Activated gamma-delta T cell treated with Interleukin-2 at 50 U/mL for 16 hours (primary cell): ENCODE data around the gene MYO1G.
A peak's percentile ranks its signal among the peaks of the same experiment; 100 is the strongest.
"Not testable (repeated sequence)": the region's sequence is repeated elsewhere in the genome, so short reads cannot be mapped to it uniquely, and the experiment has no call there.

Source experiments
- DNase-seq: peaks from one replicate; pipeline ENCODE4 v3.0.0-alpha.2; 2020

MYO1G gene

DNA sequence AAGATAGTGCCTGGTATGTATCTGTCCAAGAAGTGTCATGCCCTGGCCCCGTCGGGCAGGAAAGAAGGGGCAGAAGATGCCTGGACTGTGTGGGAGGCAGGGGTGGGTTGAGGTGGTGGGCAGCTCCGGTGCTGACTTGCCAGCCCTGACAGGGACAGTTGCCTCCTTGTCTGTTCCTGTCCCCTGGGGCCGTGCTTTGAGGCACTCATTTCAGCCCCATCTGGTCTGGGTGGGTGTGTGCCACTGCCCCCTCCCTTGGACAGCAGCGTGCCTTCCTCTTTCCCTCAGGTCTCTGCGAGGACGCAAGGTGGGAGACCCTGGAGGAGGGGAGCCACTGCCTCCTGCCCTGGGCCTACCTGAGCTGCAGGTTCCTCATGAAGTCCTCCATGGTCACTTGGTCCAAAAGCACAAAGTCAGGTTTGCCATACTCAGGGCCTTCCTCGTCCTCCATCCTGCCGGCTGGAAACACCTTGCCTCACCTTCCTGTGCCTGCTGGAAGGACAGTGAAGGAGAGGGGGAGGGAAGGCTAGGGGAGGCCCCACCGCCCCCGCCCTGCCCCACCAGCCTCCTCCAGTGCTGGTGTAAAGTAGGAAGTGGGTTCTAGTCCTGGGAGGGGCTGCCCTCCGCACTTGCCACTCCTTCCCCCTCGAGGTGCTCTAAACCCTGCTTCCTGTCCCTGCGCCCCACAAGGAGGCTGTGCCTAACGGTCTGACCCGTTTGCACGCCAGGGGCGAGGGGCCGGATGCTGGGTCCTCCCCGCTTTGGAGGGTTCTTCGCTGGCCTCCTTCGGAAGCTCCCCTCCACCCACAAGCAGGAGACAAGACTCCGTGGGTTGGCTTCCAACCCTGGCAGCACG, at the start of gene MYO1G:
MYO1G (minus strand) TSS at position 505 of the 856 bp plus-strand sequence; CDS start at position 451, 54 bp downstream.
- peak; percentile 91 for DNase-seq

DNA sequence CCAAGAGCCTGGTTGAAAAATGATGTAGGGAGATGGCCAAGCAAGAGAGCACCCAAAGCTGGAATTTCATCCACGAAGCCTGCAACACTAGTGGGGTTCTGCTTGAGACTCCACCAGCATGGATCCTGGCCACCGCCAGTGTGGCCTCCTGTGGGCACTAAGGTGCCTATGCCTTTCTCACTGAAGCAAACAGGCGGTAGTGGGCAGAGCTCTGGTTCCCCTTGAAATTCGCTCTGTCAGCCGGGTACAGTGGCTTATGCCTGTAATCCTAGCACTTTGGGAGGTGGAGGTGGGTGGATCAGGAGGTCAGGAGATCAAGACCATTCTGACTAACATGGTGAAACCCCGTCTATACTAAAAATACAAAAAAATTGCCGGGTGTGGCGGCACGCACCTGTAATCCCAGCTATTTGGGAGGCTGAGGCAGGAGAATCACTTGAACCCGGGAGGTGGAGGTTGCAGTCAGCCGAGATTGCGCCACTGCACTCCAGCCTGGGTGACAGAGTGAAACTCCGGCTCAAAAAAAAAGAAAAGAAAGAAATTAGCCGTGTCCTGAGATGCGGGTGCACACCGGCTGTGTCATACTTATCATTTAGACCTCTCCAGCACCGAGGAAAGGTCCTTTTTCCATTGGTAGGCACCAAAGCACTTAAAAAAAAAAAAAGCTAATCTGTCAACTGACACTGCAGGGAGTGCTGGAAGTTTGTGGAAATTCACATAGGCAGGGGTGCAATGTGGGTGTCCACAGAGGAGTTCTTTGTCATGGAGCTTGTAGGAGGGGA, 49.5 kb upstream of the MYO1G start:
- DNase-seq, result no peak

DNA sequence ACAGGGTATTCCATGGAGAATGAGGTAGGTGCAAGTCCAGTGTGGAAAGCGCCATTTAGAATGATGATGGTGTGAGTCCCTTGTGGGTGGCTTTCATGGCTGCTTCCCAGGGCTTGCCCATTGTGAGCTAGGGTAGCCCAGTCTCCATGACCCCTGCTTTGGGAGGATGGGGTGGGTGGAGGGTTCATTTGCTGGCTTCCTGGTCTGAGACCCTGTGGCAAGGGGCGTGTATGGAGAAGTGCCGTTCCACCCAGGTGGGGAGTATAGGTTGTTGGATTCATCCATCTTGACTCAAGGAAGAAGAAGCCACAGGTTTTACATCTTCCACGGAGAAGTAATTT, 48.9 kb upstream of the MYO1G start:
- DNase-seq, result no peak

DNA sequence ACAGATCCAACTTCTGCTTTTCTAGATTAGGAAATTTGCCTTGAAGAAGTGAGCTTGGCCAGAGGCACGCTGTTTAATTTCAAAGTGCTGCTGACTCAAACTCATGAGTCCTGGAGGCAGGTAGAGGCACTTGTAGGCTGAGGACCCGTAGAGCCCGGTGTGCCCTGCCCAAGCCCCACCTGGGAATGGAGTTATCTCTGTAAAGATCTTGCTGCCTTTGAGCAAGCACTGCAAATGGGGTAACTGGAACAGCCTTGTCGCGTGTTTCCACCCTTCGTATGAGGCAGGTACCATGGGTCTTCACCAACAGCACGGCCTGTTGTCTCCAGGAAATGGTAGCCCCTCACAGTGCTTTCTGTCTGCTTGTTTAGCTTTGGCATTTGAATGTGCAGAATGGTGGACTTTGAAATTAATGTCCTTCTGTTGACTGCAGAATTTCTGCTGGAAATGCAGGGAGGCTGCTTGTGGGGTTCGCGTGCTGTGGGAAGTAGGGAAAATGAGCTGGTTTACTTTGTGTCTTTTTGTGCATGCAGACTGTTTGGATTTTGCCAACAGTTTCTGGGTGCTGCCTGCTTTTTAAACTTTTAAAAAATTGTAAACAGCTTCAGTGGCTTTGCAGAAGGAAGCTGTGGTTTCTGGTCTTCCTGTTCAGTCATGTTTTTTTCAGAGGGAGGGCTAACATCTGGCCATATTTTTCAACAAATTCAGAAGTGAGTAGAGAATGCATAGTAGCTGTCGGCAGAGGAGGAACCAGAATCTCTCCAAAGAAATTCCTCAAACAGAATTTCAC, 48.4 kb upstream of the MYO1G start:
- DNase-seq, result peak; percentile 43

DNA sequence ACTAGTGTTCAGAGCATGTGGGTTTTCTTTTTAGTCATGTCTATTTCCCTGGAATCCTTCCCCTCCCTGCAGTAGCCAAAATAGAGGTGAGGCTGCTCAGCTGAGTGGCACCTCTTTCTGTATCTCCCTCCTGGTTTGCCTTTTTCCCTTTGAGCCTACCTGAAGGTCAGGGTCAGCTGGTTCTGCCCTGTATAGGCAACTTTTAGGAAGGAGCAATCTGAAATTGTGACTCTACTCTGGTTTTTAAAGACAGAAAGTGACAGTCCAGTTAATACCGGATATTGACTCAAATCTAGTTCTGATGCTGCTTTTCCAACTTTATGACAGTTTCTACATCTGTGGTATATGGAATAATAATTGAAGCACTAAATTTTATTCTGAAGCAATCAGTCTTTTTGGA, 47.2 kb upstream of the MYO1G start:
- DNase-seq, result no peak

DNA sequence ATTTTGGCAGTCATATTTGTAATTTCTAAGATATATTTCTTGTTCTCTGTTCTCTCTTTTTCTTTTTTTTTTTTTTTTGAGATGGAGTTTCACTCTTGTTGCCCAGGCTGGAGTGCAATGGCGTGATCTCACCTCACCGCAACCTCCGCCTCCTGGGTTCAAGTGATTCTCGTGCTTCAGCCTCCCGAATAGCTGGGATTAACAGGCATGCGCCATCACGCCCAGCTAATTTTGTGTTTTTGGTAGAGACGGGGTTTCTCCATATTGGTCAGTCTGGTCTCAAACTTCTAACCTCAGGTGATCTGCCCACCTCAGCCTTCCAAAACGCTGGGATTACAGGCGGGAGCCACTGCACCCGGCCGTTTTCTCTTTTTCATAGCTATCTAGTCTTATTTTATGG, 46.7 kb upstream of the MYO1G start:
- not testable (repeated sequence) for DNase-seq

DNA sequence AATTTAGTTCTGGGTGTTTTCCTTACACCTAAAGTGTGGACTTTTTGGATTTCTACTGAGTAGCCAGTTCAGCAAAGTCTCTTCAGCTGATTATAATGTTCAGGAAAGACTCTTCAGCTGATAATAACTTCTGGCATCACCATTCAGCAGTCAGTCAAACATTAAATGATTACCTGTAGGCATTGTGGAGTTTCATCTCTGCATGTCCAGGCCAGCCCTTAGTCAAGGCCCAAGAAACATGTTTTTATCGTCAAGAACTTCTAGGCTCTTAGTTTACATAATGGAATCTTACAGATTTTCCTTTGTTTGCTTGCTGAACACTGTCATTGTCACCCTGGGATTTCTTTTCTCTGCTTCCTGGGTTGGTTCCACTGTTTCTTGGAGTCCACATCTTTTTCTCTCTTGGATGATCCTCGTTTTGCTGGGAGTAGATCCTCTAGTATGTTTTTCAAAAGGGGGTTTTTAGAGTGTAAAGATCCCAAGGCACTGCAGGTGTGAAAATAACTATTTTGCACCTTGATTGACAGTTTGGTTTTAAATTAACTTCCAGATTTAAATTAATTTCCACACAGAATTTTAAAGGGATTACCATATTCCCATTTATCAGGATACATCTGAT, 45.4 kb upstream of the MYO1G start:
- no peak for DNase-seq

DNA sequence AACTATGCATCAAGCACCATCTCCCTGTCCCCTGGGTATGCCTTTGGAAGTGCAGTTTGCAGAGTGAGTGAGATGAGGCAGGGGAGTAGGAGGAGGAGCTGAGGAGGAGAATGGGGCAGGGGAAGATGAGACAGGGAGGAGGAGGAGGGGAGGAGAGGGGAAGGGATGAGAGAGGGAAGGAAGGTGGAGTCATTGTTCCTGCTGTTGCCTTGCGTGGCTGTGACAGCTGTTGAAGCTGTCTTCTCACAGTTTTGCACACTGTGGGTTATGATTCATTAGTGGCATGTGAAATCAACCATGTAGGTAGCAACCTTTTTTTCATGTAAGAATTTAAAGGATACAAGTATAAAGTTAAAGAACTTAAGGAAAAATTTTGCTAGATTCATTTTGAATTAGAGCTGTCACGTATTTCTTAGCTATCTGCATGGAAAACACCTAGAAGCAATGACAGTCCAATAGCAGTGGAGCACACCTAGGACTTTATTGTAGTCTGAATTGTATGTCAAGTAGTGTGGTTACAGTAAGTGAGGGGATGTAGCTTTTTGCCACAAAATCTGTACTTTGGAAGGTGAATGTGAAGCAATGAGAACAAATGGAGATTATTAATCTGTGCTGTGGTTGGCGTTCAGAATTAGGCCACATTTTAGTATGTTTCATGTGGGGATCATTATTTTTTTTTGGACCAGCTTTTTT, 42.9 kb upstream of the MYO1G start:
- DNase-seq, result no peak

DNA sequence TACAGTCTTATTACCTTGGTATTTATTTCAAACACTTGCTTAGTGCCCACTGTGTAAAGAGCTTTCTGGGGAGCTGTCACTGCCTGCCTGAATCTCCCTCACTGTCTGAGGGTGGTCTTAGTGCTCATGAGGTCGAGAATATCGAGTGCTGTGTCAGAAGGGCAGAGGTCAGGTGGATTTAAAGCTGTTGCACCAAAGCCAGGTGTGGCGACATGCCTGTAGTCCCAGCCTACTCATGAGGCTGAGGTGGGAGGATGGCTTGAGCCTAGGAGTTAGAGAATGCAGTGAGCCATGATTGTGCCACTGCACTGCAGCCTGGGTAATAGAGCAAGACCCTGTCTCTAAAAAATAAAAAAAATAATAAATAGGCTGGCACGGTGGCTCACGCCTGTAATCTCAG, 42.1 kb upstream of the MYO1G start:
- DNase-seq, result no peak

DNA sequence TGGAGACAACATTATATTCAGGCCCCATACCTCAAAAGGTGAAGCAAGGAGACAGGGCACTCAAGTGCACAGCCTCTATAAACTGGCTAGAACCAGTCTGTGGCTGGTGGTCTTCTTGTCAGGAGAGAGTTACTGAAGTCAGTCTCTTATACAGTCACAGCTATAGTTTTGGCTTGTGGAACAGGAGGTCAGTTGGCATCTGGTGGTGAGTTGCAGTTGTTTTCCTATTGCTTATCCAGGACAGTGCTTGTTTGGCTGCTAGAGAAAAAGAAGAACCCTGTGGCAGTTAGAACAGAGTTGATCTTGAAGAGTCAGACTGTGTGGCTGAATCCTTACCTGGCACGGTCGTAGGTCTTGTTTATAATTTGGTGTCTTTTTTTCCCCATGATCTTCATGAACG, 38.4 kb upstream of the MYO1G start:
- no peak for DNase-seq

DNA sequence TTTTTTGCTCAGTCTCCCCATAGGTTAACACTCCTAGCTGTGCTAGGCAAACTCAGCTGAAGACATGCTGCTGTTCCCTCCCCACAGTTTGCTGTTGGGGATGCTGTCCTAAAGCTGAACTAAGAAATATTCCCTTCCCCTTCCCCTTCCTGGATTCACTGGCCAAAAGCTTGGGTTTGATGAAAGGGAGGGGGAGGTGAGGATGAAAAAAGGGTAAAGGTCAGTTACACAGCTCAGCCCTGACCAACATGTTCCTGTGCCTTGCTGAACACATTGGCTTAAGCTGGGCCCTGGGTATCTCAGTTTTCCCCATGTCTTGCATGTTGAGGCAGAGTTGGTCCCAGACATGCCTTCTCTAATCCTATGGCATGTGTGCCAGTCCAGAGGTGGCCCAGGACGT, 36.5 kb upstream of the MYO1G start:
- DNase-seq, result no peak

DNA sequence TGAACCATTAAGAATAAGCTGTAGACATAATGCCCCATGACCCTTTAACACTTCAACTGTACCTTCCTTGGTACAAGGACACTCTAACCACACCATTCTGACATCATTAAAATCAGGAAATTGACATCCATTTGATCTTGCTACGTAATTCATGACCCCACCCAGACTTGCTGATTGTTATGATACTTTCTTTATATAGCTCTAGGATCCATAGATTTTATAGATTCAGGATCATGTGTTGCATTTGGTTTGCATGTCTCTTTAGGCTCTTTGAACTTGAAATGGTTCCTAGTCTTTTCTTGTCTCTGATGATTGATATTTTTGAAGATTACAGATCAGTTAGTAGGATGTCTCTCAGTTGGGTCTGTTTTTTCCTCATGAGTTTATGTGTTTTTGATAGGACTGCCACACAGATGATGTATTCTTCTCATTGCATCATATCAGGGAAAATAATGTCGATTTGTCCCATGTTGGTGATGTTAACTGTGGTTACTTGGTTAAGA, 34.7 kb upstream of the MYO1G start:
- DNase-seq, result no peak

DNA sequence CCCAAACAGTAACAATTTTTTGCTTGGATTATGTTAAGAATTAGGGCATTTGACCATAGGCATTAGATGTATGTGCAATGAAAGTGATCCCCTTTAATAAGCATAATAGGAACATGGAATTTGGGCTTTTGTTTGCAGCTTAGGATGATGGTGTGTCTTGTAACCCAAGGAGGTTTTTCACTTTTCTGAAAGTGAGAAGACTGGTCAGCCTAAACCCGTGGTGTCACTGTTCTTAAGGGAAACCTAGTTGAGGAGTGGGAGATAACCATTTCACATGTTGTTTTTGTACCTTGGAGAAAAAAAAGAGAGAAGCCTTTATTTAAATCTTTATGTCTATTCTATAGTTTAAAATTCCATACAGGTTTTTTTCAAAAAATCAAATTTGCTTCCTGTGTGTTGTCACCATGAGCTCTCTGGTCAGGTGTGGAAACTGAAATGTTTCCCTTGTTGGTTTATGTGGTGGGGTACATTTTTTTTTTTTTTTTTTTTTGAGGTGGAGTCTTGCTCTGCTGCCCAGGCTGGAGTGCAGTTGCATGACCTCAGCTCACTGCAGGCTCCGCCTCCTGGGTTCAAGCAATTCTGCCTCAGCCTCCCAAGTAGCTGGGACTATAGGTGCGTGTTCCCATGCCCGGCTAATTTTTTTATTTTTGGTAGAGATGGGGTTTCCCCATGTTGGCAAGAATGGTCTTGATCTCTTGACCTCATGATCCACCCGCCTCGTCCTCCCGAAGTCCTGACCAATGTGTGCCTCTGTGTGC, 28.9 kb upstream of the MYO1G start:
- DNase-seq, result no peak

DNA sequence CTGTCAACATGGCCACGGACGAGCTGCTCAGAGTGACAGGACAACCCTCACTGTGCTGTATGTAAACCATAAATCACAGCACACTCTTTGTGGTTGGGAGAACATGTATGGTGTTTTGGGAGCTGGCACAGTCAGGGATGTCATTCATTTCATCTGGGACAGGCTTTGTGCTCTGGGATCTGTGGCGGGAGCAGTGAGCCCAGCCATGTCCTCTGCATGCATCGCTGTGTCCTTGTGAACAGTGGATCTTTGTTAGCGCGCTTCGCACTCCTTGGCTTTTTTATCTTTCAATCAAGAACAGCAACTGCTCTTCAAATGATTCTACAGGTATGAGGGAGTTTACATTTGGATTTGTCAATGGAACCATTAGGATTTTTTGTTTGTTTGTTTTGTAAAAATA, 28.3 kb upstream of the MYO1G start:
- no peak for DNase-seq

DNA sequence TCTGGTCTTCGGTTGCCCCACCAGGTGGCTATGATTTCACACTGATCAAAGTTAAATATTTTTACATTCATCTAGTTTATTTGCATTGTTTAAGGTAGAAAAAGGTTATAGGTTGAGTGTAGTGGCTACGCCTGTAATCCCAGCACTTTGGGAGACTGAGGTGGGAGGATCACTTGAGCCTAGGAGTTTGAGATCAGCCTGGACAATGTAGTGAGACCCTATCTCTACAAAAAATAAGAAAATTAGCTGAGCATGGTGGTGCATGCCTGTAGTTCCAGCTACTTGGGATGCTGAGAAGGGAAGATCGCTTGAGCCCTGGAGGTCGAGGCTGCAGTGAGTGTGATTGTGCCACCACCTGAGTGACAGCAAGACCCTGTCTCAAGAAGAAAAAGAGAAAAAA, 25.0 kb upstream of the MYO1G start:
- DNase-seq, result no peak

DNA sequence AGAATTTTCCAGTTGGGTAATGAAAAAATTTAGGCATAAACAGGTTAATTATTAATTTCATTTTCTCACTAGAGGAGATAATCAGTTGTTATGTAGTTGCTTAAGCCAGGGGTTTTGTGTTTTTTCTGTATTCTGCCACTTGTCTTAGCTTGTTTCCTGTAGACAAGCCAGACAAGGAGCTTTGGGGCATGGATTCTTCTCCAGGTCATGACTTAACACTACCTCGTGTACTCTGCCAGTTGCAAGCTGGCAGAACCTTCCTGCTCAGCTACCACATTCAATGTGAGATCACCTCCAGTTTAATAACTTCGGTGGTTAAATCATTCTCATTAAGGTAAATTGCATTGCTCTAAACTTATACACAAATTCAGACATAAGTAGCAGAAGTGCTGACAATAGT, 23.0 kb upstream of the MYO1G start:
- no peak for DNase-seq

DNA sequence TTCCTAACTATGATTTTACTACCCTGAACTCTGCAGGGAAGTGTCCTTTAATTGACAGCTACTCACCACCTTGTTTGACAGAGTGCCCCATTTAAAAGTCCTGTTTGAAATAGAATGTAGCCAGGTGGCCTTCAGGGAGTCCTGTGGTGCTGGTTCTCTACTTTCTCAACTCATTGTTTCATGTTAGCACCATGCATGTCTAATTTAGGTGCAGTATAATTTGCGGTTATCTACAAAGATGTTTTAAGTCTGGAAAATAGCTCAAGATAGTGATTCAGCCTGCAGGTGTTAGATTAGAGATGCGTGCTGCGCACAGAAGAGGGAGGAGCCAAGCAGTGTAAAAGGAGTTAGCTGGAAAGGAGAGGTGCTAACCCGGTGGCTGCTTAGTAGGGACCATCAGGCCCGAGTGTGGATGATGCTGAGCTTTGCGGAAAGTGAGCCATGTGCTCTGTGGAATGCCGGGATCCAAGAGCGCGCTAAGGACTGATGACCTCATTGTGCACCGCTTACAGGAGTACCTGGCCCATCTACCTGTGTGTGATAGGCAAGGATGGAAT, 22.4 kb upstream of the MYO1G start:
- peak; percentile 59 for DNase-seq

DNA sequence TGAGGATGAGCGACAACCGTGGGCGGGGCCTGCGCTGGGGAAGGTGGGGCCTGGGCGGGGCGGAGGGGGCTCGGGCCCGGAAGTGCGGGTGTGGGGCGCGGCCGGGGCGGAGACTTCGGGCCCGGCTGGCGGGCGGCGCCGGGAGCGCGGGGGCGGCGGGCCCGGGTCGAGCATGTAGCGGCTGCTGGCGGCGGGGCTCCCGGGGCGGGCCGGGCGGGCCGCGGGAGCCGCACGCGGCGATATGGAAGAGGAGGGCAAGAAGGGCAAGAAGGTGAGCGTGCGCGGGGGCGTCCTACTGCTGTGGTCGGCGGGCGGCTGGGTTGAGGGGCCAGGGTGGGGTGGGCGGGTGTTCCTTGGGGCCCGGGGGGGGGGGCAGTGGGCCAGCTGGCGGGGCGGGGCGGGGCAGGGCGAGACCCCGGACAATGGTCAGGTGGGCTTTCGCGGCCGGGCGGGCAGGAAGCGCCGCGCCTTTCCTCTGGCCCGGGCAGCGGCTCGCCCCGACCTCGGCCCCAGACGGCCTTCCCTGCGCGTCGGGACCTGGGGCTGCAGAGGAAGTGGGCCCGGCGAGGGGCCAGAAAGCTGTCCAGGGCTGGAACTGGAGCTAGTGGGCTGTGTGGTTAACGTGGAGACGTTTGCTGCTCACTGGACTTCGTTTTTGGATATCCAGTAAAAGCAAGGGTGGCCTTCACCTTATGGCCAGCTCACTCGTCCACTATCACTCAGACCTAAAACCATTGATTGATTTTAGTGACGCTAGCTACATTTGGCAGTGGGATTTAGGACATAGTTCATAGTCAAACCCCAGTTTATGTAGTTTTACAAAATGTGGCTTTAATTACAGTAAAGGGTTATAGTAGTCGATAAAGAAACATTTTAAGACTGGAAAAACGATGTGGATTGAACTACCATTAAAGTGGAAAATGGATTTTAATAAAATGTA, 21.5 kb upstream of the MYO1G start, which contains the start of gene CCM2:
CCM2 (plus strand) TSS at position 109 of the 940 bp plus-strand sequence; CDS start at position 242, 133 bp downstream.
- no peak for DNase-seq

DNA sequence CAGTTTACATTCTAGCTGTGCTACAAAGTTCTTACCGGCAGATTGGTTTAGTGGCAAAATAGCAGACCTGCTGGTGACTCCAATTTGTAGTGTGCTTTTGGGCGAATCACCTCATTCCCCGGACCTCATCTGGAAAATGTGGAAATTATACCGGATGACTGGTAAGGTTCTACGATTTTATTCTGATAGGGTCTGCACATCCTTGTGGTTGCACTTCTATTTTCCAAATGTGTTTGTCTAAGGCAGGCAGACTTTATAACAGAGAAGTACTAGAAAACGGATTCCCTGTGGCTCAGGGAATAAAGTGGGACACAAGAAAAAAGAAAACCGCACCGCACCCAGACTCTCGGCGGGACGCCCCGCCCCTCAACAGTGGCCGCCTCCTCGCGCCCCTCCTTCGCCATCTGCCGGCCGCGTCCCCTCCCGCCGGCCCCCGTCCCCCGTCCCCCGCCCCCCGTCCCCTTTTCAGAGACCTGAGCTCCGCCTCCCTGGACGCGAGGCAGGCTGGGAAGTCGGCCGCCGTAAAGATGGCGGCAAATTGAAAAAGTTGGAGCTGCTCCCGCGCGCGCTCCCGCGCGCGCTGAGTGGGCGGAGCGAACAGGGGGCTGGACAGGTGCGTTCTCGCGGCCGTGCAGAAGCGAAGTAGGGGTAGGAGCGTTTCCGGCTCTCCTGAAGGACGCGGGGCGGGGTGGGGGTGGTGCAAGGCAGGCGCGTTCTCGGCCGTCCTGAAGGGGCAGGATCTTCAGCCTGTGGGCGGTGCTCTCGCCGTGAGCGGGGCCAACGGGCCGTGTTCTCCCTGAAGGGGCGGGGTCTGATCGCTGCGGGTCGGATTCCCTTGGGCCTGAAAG, 20.7 kb upstream of the MYO1G start:
- peak; percentile 99 for DNase-seq
